SK-N-SH (cell line): ENCODE results near the gene NCS1. TPM values are rescaled to one million over a fixed set of nuclear protein-coding genes. Genes with fewer than 3 reads are reported as not detected.

Experiments
- CTCF ChIA-PET: fragments of 300-600, 350-600 bp; formaldehyde crosslinking; extraction: SDS; loops from one replicate; lab custom pipeline; 2021; lab: Yijun Ruan, JAX
- POLR2A ChIA-PET: fragments of 350-600 bp; sonication (Branson Sonifier 250); formaldehyde crosslinking; extraction: SDS; loops from one replicate; lab custom pipeline; 2020; ENCODE audit warnings: antibody characterized with exemption, inconsistent platforms; lab: Yijun Ruan, JAX
- DNase-seq: peaks from one replicate; pipeline ENCODE4 v3.0.0; 2012
- H2AFZ ChIP-seq: fragments of 200-600 bp; sonication (generic); 2 replicates; pipeline ENCODE4 v1.8.1; 2016; ENCODE audit warnings: antibody characterized with exemption, mild to moderate bottlenecking, low read depth
- H3F3A ChIP-seq: fragments of 200-600 bp; sonication (generic); replicated peaks from 2 replicates; pipeline ENCODE3; 2016; ENCODE audit warnings: antibody characterized with exemption, mild to moderate bottlenecking; ENCODE audit not compliant: insufficient read depth
- H3K27ac ChIP-seq, 2 experiments: fragments of 200-500 bp in 1 of 2; fragments of 200-600 bp in 1 of 2; sonication (Bioruptor generic) in 1 of 2; sonication (generic), shearing (Covaris generic) in 1 of 2; 2 replicates each; pipeline versions ENCODE4 v1.5.1 to v1.6.1; 2014 to 2016; ENCODE audit warnings: low read depth in 2 of 2, inconsistent platforms in 1 of 2, low read length in 1 of 2, mild to moderate bottlenecking in 1 of 2, mixed read lengths in 1 of 2
- H3K27me3 ChIP-seq: fragments of 200-600 bp; sonication (generic), shearing (Covaris generic); 2 replicates; pipeline ENCODE4 v1.6.1; 2016; ENCODE audit warnings: mixed run types; ENCODE audit not compliant: insufficient read depth
- H3K36me3 ChIP-seq, 2 experiments: fragments of 200-500 bp in 1 of 2; fragments of 200-600 bp in 1 of 2; sonication (Bioruptor generic) in 1 of 2; sonication (generic) in 1 of 2; replicated peaks in 1 of 2; 2 replicates each; pipeline versions ENCODE3 to v1.5.1; 2014 to 2016; ENCODE audit warnings: low read length in 1 of 2, mild to moderate bottlenecking in 1 of 2; ENCODE audit not compliant: insufficient read depth in 2 of 2, control insufficient read depth in 1 of 2
- H3K4me1 ChIP-seq, 2 experiments: fragments of 200-500 bp in 1 of 2; fragments of 200-600 bp in 1 of 2; sonication (Bioruptor generic) in 1 of 2; sonication (generic), shearing (Covaris generic) in 1 of 2; 2 replicates each; pipeline versions ENCODE4 v1.5.1 to v1.6.1; 2014 to 2016; ENCODE audit warnings: low read depth in 1 of 2, low read length in 1 of 2, mixed run types in 1 of 2; ENCODE audit not compliant: insufficient read depth in 2 of 2, control insufficient read depth in 1 of 2
- H3K4me2 ChIP-seq: fragments of 200-600 bp; sonication (generic), shearing (Covaris generic); 2 replicates; pipeline ENCODE4 v1.6.1; 2017; ENCODE audit warnings: mixed run types
- H3K4me3 ChIP-seq, 2 experiments: fragments of 200-500 bp in 1 of 2; fragments of 200-600 bp in 1 of 2; sonication (Bioruptor generic) in 1 of 2; sonication (generic), shearing (Covaris generic) in 1 of 2; 2 replicates each; pipeline versions ENCODE4 v1.5.1 to v1.8.1; 2014 to 2016; ENCODE audit warnings: low read depth in 2 of 2, inconsistent platforms in 1 of 2, low read length in 1 of 2, mild to moderate bottlenecking in 1 of 2, mixed read lengths in 1 of 2, moderate library complexity in 1 of 2
- H3K79me2 ChIP-seq: fragments of 200-600 bp; sonication (generic); 2 replicates; pipeline ENCODE4 v1.8.1; 2017; ENCODE audit warnings: mild to moderate bottlenecking; ENCODE audit not compliant: insufficient read depth
- H3K9ac ChIP-seq: fragments of 200-600 bp; sonication (generic); 2 replicates; pipeline ENCODE4 v1.6.1; 2017; ENCODE audit warnings: mixed run types
- H3K9me2 ChIP-seq: fragments of 200-600 bp; sonication (generic); 2 replicates; pipeline ENCODE4 v1.6.1; 2017; ENCODE audit warnings: mixed run types
- H3K9me3 ChIP-seq: fragments of 200-600 bp; sonication (generic); 2 replicates; pipeline ENCODE4 v1.6.1; 2017; ENCODE audit warnings: mixed run types, mild to moderate bottlenecking, moderate library complexity
- H4K20me1 ChIP-seq: fragments of 200-600 bp; sonication (generic); 2 replicates; pipeline ENCODE4 v1.6.1; 2017; ENCODE audit warnings: mild to moderate bottlenecking, mixed run types; ENCODE audit not compliant: insufficient read depth
- EP300 ChIP-seq, 2 experiments: IDR thresholded peaks; 2 replicates each; pipeline versions ENCODE4 v1.4.0 to v1.6.1; 2012; ENCODE audit warnings: borderline replicate concordance in 1 of 2, low read depth in 1 of 2, low read length in 1 of 2
- FOXJ3 ChIP-seq: sonication (generic); formaldehyde crosslinking; IDR thresholded peaks from 2 replicates; pipeline ENCODE4 v1.5.1; 2020; ENCODE audit warnings: mild to moderate bottlenecking, missing genetic modification reagents
- GABPA ChIP-seq: IDR thresholded peaks from 2 replicates; pipeline ENCODE4 v1.4.0; 2012; ENCODE audit warnings: low read depth, mild to moderate bottlenecking
- IRF3 ChIP-seq: fragments of 150-350 bp; IDR thresholded peaks from 2 replicates; pipeline ENCODE4 v1.6.1; 2016; ENCODE audit warnings: mild to moderate bottlenecking, low read depth, low read length
- JUND ChIP-seq: IDR thresholded peaks from 2 replicates; pipeline ENCODE4 v1.4.0; 2012
- NFIC ChIP-seq: IDR thresholded peaks from 2 replicates; pipeline ENCODE4 v1.4.0; 2012; ENCODE audit warnings: borderline replicate concordance
- REST ChIP-seq: IDR thresholded peaks from 2 replicates; pipeline ENCODE4 v1.6.1; 2012; ENCODE audit warnings: mild to moderate bottlenecking, low read depth, low read length, moderate library complexity
- RFX5 ChIP-seq: IDR thresholded peaks from 2 replicates; pipeline ENCODE4 v1.6.1; 2012; ENCODE audit warnings: mild to moderate bottlenecking, improper control_type of control experiment, low read length
- TEAD4 ChIP-seq: IDR thresholded peaks from 2 replicates; pipeline ENCODE4 v1.4.0; 2012; ENCODE audit warnings: mild to moderate bottlenecking, borderline replicate concordance; ENCODE audit not compliant: insufficient read depth
- WGBS: methylation state at CpG from one replicate; pipeline ENCODE4 v1.1.6; 2017; ENCODE audit warnings: low lambda C conversion rate; 5-methylcytosine and 5-hydroxymethylcytosine counted together
- polyA plus RNA-seq, 3 experiments: library from polyadenylated mRNA; depleted of rRNA; stranded (reverse); fragments of >200 nt; gene quantifications; 2 replicates each; pipeline ENCODE4 v1.2.3, GENCODE V29; 2012

The NCS1 gene
- polyA plus RNA-seq, 1 of the 3 experiments (the other 2 are of a cell fraction) = 40.6 TPM

- TF ChIP-seq REST (no peak), NFIC (no peak), EP300 (IDR thresholded peaks at IDR 0.05; ENCODE audit: borderline replicate concordance in 1 of 2, low read depth in 1 of 2, low read length in 1 of 2) (no peak), JUND (no peak), IRF3 (no peak), FOXJ3 (CRISPR knock-in tag) (no peak), TEAD4 (no peak)
Observed at GRCh38 chr9:130262061-130262745, 90.0 kb downstream of the NCS1 start (continued).

GRCh38 chr9:130262771-130263170 lies 90.6 kb downstream of the NCS1 start:
- CTCF ChIA-PET = interaction anchor here (0.7 to 7.1 kb wide), 7 partner anchors 19 to 394 kb away, joined by 3 to 69 read pairs (median 4); no protein-coding TSS in a partner anchor
- peaks cover 36% of the 10 kb centered on the region for H3K27me3 ChIP-seq

More at GRCh38 chr9:130262771-130263170, 90.6 kb downstream of the NCS1 start:
- no peaks in the 10 kb centered on the region for H3K79me2 ChIP-seq
- no peaks in the 10 kb centered on the region for H3K36me3 ChIP-seq
- H3K4me1 ChIP-seq = peaks cover 0 to 20% of the 10 kb centered on the region in 2 experiments; a peak in 1 of 4 replicates
- no peaks in the 10 kb centered on the region for H3K9me2 ChIP-seq
- TF ChIP-seq RFX5 = no peak
- TF ChIP-seq GABPA = no peak
- POLR2A ChIA-PET = no interaction called here
- no peak overlapping the region for H3K9ac ChIP-seq
- no peak overlapping the region for H3K4me3 ChIP-seq
- 66% methylated on average over 5 of the region's 7 CpGs for WGBS
- no peak overlapping the region for H3K27ac ChIP-seq
- H4K20me1 ChIP-seq = no peaks in the 10 kb centered on the region
- no peaks in the 10 kb centered on the region for H3K9me3 ChIP-seq
- no peak overlapping the region for H3K4me2 ChIP-seq
- no peaks in the 10 kb centered on the region for H3F3A ChIP-seq
- H2AFZ ChIP-seq = no peak overlapping the region
- no peak for DNase-seq
